BLaER1 treated with 17β-estradiol and CSF1 and Interleukin-3, amounts not matched to agents 10 nM and 100 nM (cell line): ENCODE results near the gene SPON1.

ENCODE experiments used
- H3K27ac ChIP-seq, 11 experiments: shearing (Covaris generic); formaldehyde crosslinking; 2 replicates each; pipeline ENCODE4 v1.8.1; 2022
- H3K27me3 ChIP-seq, 11 experiments: shearing (Covaris generic); formaldehyde crosslinking; 2 replicates each; pipeline ENCODE4 v1.8.1; 2022
- H3K36me3 ChIP-seq, 11 experiments: shearing (Covaris generic); formaldehyde crosslinking; 2 replicates each; pipeline ENCODE4 v1.8.1; 2022
- H3K4me1 ChIP-seq, 10 experiments: shearing (Covaris generic); formaldehyde crosslinking; 2 replicates each; pipeline ENCODE4 v1.8.1; 2022
- H3K4me2 ChIP-seq, 11 experiments: shearing (Covaris generic); formaldehyde crosslinking; 2 replicates each; pipeline ENCODE4 v1.8.1; 2022
- H3K4me3 ChIP-seq, 10 experiments: shearing (Covaris generic); formaldehyde crosslinking; 2 replicates each; pipeline ENCODE4 v1.8.1; 2022
- H3K9ac ChIP-seq, 11 experiments: shearing (Covaris generic); formaldehyde crosslinking; 2 replicates each; pipeline ENCODE4 v1.8.1; 2022
- H3K9me3 ChIP-seq, 11 experiments: shearing (Covaris generic); formaldehyde crosslinking; replicated peaks in 1 of 11; 2 replicates each; pipeline ENCODE4 v1.8.1; 2022
- H4K20me1 ChIP-seq, 11 experiments: shearing (Covaris generic); formaldehyde crosslinking; 2 replicates each; pipeline ENCODE4 v1.8.1; 2022
- Cebpa-rat ChIP-seq, 11 experiments: shearing (Covaris generic); IDR thresholded peaks; 2 replicates each; pipeline ENCODE4 v1.8.1; 2022

The SPON1 gene

DNA sequence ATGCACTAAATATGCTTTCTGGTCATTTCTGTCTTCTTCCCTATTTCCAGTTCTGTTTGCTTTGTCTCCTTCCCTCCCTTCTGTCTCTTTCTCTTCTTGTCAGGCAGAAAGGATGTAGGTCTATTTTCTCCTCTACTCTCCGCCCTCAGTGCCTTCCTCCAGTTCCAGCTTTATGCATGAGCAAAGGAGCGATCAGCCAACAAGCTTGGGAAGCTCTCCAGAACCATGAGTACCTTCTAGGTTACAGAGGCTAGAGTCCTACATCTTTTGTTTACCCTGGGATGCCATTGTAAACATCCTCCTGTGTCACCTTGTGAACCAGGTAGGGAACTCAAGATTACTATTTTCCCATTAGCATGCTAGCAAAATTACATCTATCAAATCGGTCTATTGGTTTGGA, 7.9 kb upstream of the SPON1 start:
- H3K27me3 ChIP-seq, result no peaks in the 10 kb centered on the region

DNA sequence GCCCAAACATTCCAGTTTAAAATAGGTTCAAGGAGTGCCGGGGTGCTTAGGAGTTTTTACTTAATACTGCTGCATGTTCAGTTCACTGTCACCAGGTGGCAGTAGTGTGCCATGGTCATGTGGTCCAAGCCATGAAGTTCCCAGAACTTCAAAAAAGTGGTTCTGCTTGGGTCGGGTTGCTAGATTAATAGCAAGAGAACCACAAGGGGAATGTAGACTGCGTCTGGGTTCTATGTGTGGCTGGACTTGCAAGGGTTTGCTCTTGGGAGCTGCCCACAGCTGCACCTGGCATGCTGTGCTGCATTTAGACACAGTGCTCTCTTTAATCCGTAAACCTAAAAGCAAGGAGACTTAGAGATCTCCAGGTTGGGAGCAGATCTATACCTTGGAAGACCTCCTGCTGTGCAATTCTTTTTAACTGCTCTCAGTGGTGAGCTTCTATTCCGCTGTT, 6.5 kb upstream of the SPON1 start:
- Histone ChIP-seq H3K4me1 (peaks cover 0 to 22% (median 0%) of the 10 kb centered on the region in 10 experiments; a peak in 4 of 20 replicates), H3K27me3 (no peaks in the 10 kb centered on the region), H3K4me3 (no peak overlapping the region), H3K9ac (no peak overlapping the region), H4K20me1 (no peaks in the 10 kb centered on the region; a peak in 1 of 22 replicates), H3K4me2 (no peak overlapping the region), H3K36me3 (no peaks in the 10 kb centered on the region), H3K27ac (no peak overlapping the region), H3K9me3 (no peaks in the 10 kb centered on the region)
- TF ChIP-seq Cebpa-rat (IDR thresholded peaks at IDR 0.05), result no peak

More for the DNA sequence above, 7.9 kb upstream of the SPON1 start:
- H3K9me3 ChIP-seq, result no peaks in the 10 kb centered on the region
- H3K4me1 ChIP-seq, result peaks cover 0 to 22% (median 0%) of the 10 kb centered on the region in 10 experiments; a peak in 4 of 20 replicates
- no peaks in the 10 kb centered on the region for H3K36me3 ChIP-seq
- no peak for TF ChIP-seq Cebpa-rat (IDR thresholded peaks at IDR 0.05)
- H4K20me1 ChIP-seq, result no peaks in the 10 kb centered on the region; a peak in 1 of 22 replicates
- H3K27ac ChIP-seq, result no peak overlapping the region
- peak overlapping the region in 2 of 11 experiments; percentile 42 to 52; a peak in 3 of 22 replicates for H3K4me2 ChIP-seq
- H3K4me3 ChIP-seq, result no peak overlapping the region
- H3K9ac ChIP-seq, result no peak overlapping the region

- Histone ChIP-seq H3K9me3 (peaks cover 0 to 6% (median under 1%) of the 10 kb centered on the region in 11 experiments; a peak in 8 of 22 replicates), H3K36me3 (no peaks in the 10 kb centered on the region), H3K4me3 (no peak overlapping the region), H3K9ac (no peak overlapping the region), H3K27me3 (peaks cover 0 to 7% (median 1%) of the 10 kb centered on the region in 11 experiments; a peak in 8 of 22 replicates), H4K20me1 (no peaks in the 10 kb centered on the region; a peak in 1 of 22 replicates), H3K4me1 (peaks cover 0 to 17% (median 0%) of the 10 kb centered on the region in 10 experiments; a peak in 4 of 20 replicates), H3K27ac (no peak overlapping the region), H3K4me2 (no peak overlapping the region)
- no peak for TF ChIP-seq Cebpa-rat (IDR thresholded peaks at IDR 0.05)
Observed at GRCh38 chr11:13956988-13957387, 5.5 kb upstream of the SPON1 start.

- no peak overlapping the region for H3K4me2 ChIP-seq
- H3K9ac ChIP-seq, result no peak overlapping the region
- H4K20me1 ChIP-seq, result no peaks in the 10 kb centered on the region; a peak in 1 of 22 replicates
- H3K27me3 ChIP-seq, result peaks cover 17 to 25% (median 19%) of the 10 kb centered on the region in 11 experiments
- no peaks in the 10 kb centered on the region for H3K36me3 ChIP-seq
- H3K27ac ChIP-seq, result no peak overlapping the region
- peaks cover 17 to 24% (median 19%) of the 10 kb centered on the region in 11 experiments for H3K9me3 ChIP-seq
- no peak overlapping the region for H3K4me3 ChIP-seq
- peaks cover 0 to 11% (median 0%) of the 10 kb centered on the region in 10 experiments; a peak in 3 of 20 replicates for H3K4me1 ChIP-seq
- TF ChIP-seq Cebpa-rat (IDR thresholded peaks at IDR 0.05), result no peak
Observed at GRCh38 chr11:13958641-13959400, 3.7 kb upstream of the SPON1 start.

DNA sequence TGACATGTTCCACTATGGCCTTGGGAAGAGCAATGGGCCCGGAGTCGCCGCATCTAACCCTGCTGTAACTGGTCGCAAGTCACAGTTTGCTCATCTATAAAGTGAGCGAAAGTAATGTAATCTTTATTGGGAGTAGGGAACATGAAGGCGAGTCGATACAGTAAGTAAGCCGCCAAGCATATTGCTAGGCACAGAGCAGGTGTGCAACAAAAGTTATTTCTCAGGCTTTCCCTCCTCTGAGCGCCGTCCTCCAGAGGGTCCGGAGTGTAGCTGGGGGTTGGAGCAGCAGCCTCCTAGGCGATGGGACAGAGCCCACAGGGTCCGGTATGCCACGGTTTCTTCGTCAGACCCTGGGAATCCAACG, 343 bp upstream of the SPON1 start:
- Histone ChIP-seq H3K4me2 (no peak overlapping the region), H3K4me3 (no peak overlapping the region), H3K4me1 (no peaks in the 10 kb centered on the region), H3K27ac (no peak overlapping the region), H3K27me3 (peaks cover 34 to 47% (median 41%) of the 10 kb centered on the region in 11 experiments), H4K20me1 (no peaks in the 10 kb centered on the region), H3K9ac (no peak overlapping the region), H3K36me3 (no peaks in the 10 kb centered on the region), H3K9me3 (peaks cover 26 to 34% (median 28%) of the 10 kb centered on the region in 11 experiments)
- TF ChIP-seq Cebpa-rat (IDR thresholded peaks at IDR 0.05), result no peak

DNA sequence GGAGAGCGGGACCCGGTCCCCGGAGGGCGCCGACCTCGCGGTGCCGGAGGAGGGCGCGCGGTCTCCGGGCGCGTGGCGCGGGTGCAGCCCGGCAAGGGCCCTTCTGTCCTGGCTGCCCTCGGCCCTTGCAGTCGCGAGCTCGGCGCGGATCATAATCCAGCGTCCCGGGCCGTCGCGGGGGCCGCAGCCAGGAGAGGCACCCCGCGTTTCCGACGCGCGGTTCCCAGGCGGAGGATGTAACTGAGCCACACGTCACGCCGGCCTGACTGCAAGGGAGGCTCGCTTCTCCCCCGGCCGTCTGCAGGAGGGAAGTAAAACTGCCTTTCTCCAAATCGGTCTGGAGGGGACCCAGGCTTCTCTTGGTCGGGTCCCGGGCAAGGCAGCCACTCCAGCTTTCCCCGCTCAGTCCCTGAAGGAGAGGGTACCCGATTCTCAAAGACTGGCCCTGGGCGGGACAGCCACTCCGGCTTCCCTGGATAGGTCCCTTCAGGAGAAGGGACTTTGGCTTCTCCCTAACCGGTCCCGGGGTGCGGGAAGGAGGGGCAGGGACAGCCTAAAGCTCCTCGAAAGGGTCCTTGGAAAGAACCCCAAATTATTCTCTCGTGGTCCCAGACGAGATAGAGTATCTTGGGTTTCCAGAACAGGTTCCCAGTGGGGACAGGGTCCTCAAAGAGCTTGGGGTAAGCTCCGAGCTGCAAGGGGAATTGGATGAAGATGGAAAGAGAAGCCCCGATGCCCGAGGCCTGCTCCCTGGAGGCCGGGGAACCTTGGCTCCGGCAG, 836 bp downstream of the SPON1 start:
- TF ChIP-seq Cebpa-rat (IDR thresholded peaks at IDR 0.05), result no peak
- Histone ChIP-seq H3K4me1 (no peaks in the 10 kb centered on the region), H4K20me1 (no peaks in the 10 kb centered on the region), H3K4me2 (no peak overlapping the region), H3K27ac (no peak overlapping the region), H3K9me3 (peaks cover 26 to 34% (median 28%) of the 10 kb centered on the region in 11 experiments), H3K36me3 (no peaks in the 10 kb centered on the region), H3K9ac (no peak overlapping the region), H3K4me3 (0 out of 20 replicates have a peak overlapping the region, but pooled peaks of 1 of the 10 experiments have one; percentile 20), H3K27me3 (peaks cover 34 to 47% (median 41%) of the 10 kb centered on the region in 11 experiments)

- Histone ChIP-seq H3K4me3 (no peak overlapping the region), H3K4me1 (no peaks in the 10 kb centered on the region), H3K9me3 (peaks cover 26 to 34% (median 28%) of the 10 kb centered on the region in 11 experiments), H3K36me3 (no peaks in the 10 kb centered on the region), H4K20me1 (no peaks in the 10 kb centered on the region), H3K27me3 (peaks cover 34 to 47% (median 41%) of the 10 kb centered on the region in 11 experiments), H3K27ac (no peak overlapping the region), H3K9ac (no peak overlapping the region), H3K4me2 (no peak overlapping the region)
- TF ChIP-seq Cebpa-rat (IDR thresholded peaks at IDR 0.05), result no peak
Observed at GRCh38 chr11:13963949-13964770, 1.6 kb downstream of the SPON1 start.

DNA sequence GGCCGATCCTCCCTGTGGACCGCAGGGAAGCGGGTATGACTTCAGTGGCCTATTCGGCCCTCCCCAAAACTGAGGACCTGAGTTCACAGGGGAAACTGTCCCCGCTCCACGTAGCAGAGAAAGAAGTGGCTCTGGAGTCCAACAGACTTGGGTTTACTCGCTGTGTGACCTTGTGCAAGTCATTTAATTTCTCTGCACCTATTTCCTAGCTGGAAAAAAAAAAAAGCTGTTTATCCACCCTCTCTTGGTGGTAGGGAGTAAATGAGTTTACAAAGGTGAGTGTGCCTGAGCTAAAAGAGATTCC, 2.2 kb downstream of the SPON1 start:
- Histone ChIP-seq H3K9me3 (peaks cover 26 to 34% (median 28%) of the 10 kb centered on the region in 11 experiments), H3K27me3 (peaks cover 34 to 47% (median 41%) of the 10 kb centered on the region in 11 experiments), H3K36me3 (no peaks in the 10 kb centered on the region), H3K4me1 (no peaks in the 10 kb centered on the region), H4K20me1 (no peaks in the 10 kb centered on the region), H3K4me2 (no peak overlapping the region), H3K27ac (no peak overlapping the region), H3K4me3 (no peak overlapping the region), H3K9ac (no peak overlapping the region)
- TF ChIP-seq Cebpa-rat (IDR thresholded peaks at IDR 0.05), result no peak
